Peyer's patch (tissue), 4 donors: ENCODE results near the gene NOP53.

ENCODE experiments used
- CTCF ChIP-seq, 6 experiments: fragments of 450-650 bp in 4 of 6; fragments of 200-600 bp in 2 of 6; sonication (generic) in 1 of 6; IDR thresholded peaks; one replicate each; pipeline ENCODE4 v1.5.1; 2017 to 2019; ENCODE audit warnings: antibody characterized with exemption in 6 of 6, mild to moderate bottlenecking in 3 of 6, moderate library complexity in 1 of 6
- POLR2A ChIP-seq, 2 donors: fragments of 450-650 bp; IDR thresholded peaks; one replicate each; pipeline ENCODE4 v1.5.1; 2017; ENCODE audit warnings: antibody characterized with exemption in 2 of 2, mild to moderate bottlenecking in 2 of 2, moderate library complexity in 2 of 2

GRCh38 chr19:47696635-47697034, 48.7 kb upstream of the NOP53 start:
- no peak for TF ChIP-seq POLR2A (IDR thresholded peaks at IDR 0.05)
- TF ChIP-seq CTCF (IDR thresholded peaks at IDR 0.05), result no peak
